GM19240 (cell line): ENCODE data around the gene GLTPD2.

Experiments
- DNase-seq: peaks from one replicate; pipeline ENCODE4 v3.0.0; 2011; ENCODE audit warnings: low spot score; ENCODE audit not compliant: insufficient read length

GLTPD2 gene

GRCh38 chr17:4771519-4772234 lies 17.1 kb upstream of the GLTPD2 start, which contains the start of gene TM4SF5:
TM4SF5 (plus strand) TSS chr17:4771886; CDS start chr17:4771923, 37 bp downstream.
- no peak for DNase-seq

DNA sequence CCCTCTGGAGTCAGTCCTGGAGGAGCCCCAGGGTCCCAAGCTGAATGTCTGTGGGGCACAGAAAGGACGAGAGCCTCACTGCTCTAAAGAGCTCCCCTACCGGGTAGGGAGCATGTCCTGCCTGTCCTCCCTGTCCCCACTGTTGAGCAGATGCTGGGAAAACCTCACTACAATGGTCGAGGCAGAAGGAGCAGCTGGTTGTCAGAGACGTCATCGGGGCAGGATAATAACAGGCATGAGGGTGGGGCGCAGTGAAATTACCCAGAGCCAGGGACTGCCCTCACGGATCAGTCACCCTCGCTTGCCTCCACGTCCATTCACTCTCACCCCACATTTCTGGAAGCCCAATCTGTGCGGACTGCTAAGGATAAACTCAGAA lies 16.5 kb upstream of the GLTPD2 start:
- no peak for DNase-seq

DNA sequence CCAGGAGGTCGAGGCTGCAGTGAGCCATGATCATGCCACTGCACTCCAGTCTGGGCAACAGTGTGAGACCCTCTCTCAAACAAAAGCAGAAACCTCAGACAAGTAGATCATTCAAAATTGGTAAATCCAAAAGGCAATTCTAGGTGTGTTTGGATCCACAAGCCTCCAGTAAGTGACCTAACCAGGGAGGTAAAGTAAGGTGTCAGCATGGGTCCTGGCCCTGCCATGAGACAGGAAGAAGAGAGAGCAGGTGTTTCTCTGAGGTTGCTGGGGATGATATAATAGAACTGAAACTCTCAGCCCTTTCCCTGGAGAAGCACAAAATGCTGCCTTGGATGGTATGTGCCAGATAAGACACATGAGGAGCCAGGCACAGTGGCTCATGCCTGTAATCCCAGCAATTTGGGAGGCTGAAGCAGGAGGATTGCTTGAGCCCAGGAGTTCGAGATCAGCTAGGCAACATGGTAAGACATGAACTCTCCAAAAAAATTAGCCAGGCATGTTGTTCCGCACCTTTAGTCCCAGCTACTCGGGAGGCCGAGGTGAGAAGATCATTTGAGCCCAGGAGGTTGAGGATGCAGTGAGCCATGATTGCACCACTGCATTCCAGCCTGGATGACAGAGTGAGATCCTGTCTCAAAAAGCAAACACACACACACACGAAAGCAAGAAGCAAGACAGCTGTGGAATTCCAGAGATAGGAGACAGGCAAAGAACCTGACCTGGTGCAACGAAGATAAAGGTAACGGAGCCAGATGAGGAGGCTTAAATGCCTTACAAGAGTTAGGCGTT lies 10.6 kb upstream of the GLTPD2 start:
- no peak for DNase-seq

- DNase-seq = no peak
Measured at GRCh38 chr17:4780325-4780955, 8.3 kb upstream of the GLTPD2 start.

DNA sequence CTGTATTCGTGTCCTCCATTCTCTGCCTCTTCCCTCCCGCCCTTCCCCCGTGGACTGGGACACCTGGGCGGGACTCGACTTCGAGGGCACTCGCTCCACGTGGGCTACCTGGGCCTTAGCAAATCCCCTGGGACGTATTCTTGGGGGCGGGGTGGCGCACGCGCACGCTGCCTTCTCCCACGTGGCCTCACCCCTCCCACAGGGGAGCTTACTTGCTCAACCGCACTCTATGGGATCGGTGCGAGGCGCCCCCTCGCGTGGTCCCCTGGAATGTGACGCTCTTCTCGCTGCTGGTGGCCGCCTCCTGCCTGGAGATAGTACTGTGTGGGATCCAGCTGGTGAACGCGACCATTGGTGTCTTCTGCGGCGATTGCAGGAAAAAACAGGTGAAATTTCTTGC lies 6.1 kb upstream of the GLTPD2 start:
- no peak for DNase-seq

GRCh38 chr17:4785311-4786105 lies 3.3 kb upstream of the GLTPD2 start:
- no peak for DNase-seq

GRCh38 chr17:4786106-4786511 lies 2.7 kb upstream of the GLTPD2 start, which contains the start of gene VMO1:
VMO1 (minus strand) TSS chr17:4786364; CDS start chr17:4786352, 12 bp downstream.
- no peak for DNase-seq

- DNase-seq = no peak
Measured at GRCh38 chr17:4786516-4786915, 2.2 kb upstream of the GLTPD2 start.

- no peak for DNase-seq
Measured at GRCh38 chr17:4788159-4788806, 481 bp upstream of the GLTPD2 start.

DNA sequence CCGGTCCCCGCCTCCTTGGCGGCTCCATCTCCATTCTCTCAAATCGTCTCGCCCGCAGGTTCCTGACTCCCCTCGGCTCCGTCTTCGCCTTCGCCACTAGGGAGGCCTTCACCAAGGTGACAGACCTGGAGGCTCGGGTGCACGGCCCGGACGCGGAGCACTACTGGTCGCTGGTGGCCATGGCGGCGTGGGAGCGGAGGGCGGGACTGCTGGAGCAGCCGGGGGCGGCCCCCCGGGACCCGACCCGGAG lies 862 bp downstream of the GLTPD2 start:
- no peak for DNase-seq

- peak; percentile 85 for DNase-seq
Measured at GRCh38 chr17:4789951-4790704, 1.4 kb downstream of the GLTPD2 start.

- DNase-seq = no peak
Measured at GRCh38 chr17:4790705-4791088, 1.9 kb downstream of the GLTPD2 start.

GRCh38 chr17:4795168-4795567 lies 6.4 kb downstream of the GLTPD2 start:
- no peak for DNase-seq

GRCh38 chr17:4796552-4796920 lies 7.8 kb downstream of the GLTPD2 start:
- no peak for DNase-seq

DNA sequence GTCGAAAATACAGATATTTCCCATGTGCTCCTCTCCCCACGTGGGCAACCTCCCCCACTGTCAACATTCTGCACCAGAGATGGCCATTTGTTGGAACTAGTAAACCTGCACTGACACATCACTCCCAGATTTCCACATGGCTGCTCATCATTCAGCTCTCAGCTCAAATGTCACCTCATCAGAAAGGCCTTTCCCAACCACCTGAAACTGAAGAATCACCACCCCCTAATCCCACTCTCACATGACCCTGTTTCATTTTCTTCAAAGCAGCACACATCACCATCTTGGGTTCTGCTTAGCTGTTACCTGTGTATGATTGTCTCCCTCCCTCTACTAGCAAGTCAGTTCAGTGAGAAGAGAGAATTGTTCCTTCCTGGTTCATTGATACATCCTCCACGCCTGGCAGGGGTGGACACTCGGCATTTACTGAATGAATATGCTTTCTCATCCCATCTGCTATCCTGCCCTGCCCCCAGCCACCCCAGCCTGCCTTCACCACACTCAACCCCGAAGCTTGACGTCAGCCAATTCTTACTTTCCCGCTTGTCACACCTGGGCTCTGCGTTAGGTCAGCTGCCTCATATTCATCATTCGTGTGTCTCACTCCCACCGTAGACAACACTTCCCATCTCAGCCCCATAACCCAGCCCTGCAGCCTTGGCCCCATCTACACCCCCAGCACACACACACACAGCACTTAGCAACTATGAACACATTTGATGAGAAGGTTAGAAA lies 11.9 kb downstream of the GLTPD2 start:
- DNase-seq = no peak

GRCh38 chr17:4802228-4802627 lies 13.5 kb downstream of the GLTPD2 start, which contains the start of gene C17orf114:
C17orf114 (minus strand) TSS chr17:4802328.
- no peak for DNase-seq

GRCh38 chr17:4806456-4806776 lies 17.7 kb downstream of the GLTPD2 start:
- DNase-seq = no peak

- DNase-seq = peak; percentile 98
Measured at GRCh38 chr17:4806777-4807604, 18.2 kb downstream of the GLTPD2 start, which contains the start of gene PLD2. PLD2 (plus strand) TSS chr17:4807152; CDS start chr17:4807773, 621 bp downstream.
